GM21717 (cell line): ENCODE measurements around the gene PYHIN1.

Experiments
- ATAC-seq: cut with Tn5 transposase; IDR thresholded peaks from one replicate; pipeline ENCODE4 v1.9.1; 2021; ENCODE audit warnings: mild to moderate bottlenecking, moderate library complexity; ENCODE audit not compliant: unreplicated experiment

PYHIN1 gene

GRCh38 chr1:158931055-158931737 is at the start of gene PYHIN1:
Gene PYHIN1 (plus strand): TSS chr1:158931552. CDS start chr1:158936911, 5,359 bp downstream.
- ATAC-seq, result no peak

- ATAC-seq, result no peak
Observed at GRCh38 chr1:158893654-158894053, 37.7 kb upstream of the PYHIN1 start.

- ATAC-seq, result no peak
Observed at GRCh38 chr1:158898722-158899121, 32.6 kb upstream of the PYHIN1 start.

GRCh38 chr1:158901623-158902022 is 29.7 kb upstream of the PYHIN1 start:
- ATAC-seq, result no peak

GRCh38 chr1:158916085-158916484 is 15.3 kb upstream of the PYHIN1 start:
- ATAC-seq, result no peak

GRCh38 chr1:158924677-158925076 is 6.7 kb upstream of the PYHIN1 start:
- no peak for ATAC-seq

GRCh38 chr1:158930504-158930903 is 848 bp upstream of the PYHIN1 start:
- no peak for ATAC-seq

GRCh38 chr1:158932171-158932570 is 819 bp downstream of the PYHIN1 start:
- no peak for ATAC-seq

GRCh38 chr1:158933621-158934020 is 2.3 kb downstream of the PYHIN1 start:
- ATAC-seq, result peak; percentile 73

- ATAC-seq, result no peak
Observed at GRCh38 chr1:158939180-158939579, 7.8 kb downstream of the PYHIN1 start.

- ATAC-seq, result no peak
Observed at GRCh38 chr1:158941317-158941716, 10.0 kb downstream of the PYHIN1 start.

GRCh38 chr1:158942490-158942889 is 11.1 kb downstream of the PYHIN1 start:
- no peak for ATAC-seq

- ATAC-seq, result no peak
Observed at GRCh38 chr1:158943059-158943458, 11.7 kb downstream of the PYHIN1 start.

GRCh38 chr1:158945061-158945460 is 13.7 kb downstream of the PYHIN1 start:
- ATAC-seq, result no peak

- ATAC-seq, result no peak
Observed at GRCh38 chr1:158946785-158947184, 15.4 kb downstream of the PYHIN1 start.

GRCh38 chr1:158951956-158952355 is 20.6 kb downstream of the PYHIN1 start:
- ATAC-seq, result peak; percentile 94

- peak; percentile 83 for ATAC-seq
Observed at GRCh38 chr1:158952416-158952815, 21.1 kb downstream of the PYHIN1 start.

GRCh38 chr1:158961178-158961577 is 29.8 kb downstream of the PYHIN1 start:
- ATAC-seq, result no peak

- no peak for ATAC-seq
Observed at GRCh38 chr1:158962983-158963382, 31.6 kb downstream of the PYHIN1 start.

GRCh38 chr1:158969166-158969565 is 37.8 kb downstream of the PYHIN1 start:
- ATAC-seq, result no peak

- no peak for ATAC-seq
Observed at GRCh38 chr1:158969855-158970254, 38.5 kb downstream of the PYHIN1 start.

- no peak for ATAC-seq
Observed at GRCh38 chr1:158972841-158973240, 41.5 kb downstream of the PYHIN1 start.

GRCh38 chr1:158976219-158976618 is 44.9 kb downstream of the PYHIN1 start:
- no peak for ATAC-seq
